Measurements from ENCODE around the gene CES2.

The CES2 gene

GRCh38 chr16:66923866-66924265 lies 11.4 kb upstream of the CES2 start:
- DNase-seq (ENCODE audit: low read depth in 2 of 2), result no peak
- no peak for TF ChIP-seq CTCF (IDR thresholded peaks at IDR 0.05; ENCODE audit: low read depth, low read length)
- H3K4me3 ChIP-seq (replicated peaks in 1 of 2; ENCODE audit: low read depth in 2 of 2, low read length in 2 of 2), result no peak overlapping the region

GRCh38 chr16:66924527-66925321 lies 10.6 kb upstream of the CES2 start:
- TF ChIP-seq CTCF (IDR thresholded peaks at IDR 0.05; ENCODE audit: low read depth, low read length), result peak; percentile 5
- peak overlapping the region; percentile 34 to 41 for H3K4me3 ChIP-seq (replicated peaks in 1 of 2; ENCODE audit: low read depth in 2 of 2, low read length in 2 of 2)
- DNase-seq (ENCODE audit: low read depth in 2 of 2), result no peak

GRCh38 chr16:66925322-66925840 lies 9.9 kb upstream of the CES2 start, which contains the start of gene RRAD:
Gene RRAD, minus strand, starts transcription at chr16:66925535. Its CDS starts 356 bp downstream, at chr16:66925179.
- DNase-seq (ENCODE audit: low read depth in 2 of 2), result peak; percentile 40 to 47
- H3K4me3 ChIP-seq (replicated peaks in 1 of 2; ENCODE audit: low read depth in 2 of 2, low read length in 2 of 2), result peak within 1 kb of the TSS; percentile 34 to 41
- no peak for TF ChIP-seq CTCF (IDR thresholded peaks at IDR 0.05; ENCODE audit: low read depth, low read length)

- DNase-seq (ENCODE audit: low read depth in 2 of 2), result no peak
- H3K4me3 ChIP-seq (replicated peaks in 1 of 2; ENCODE audit: low read depth in 2 of 2, low read length in 2 of 2), result no peak overlapping the region
- no peak for TF ChIP-seq CTCF (IDR thresholded peaks at IDR 0.05; ENCODE audit: low read depth, low read length)
Observed at GRCh38 chr16:66926171-66926947, 9.0 kb upstream of the CES2 start.

- no peak for TF ChIP-seq CTCF (IDR thresholded peaks at IDR 0.05; ENCODE audit: low read depth, low read length)
- peak; percentile 86 to 88 for DNase-seq (ENCODE audit: low read depth in 2 of 2)
- no peak overlapping the region for H3K4me3 ChIP-seq (replicated peaks in 1 of 2; ENCODE audit: low read depth in 2 of 2, low read length in 2 of 2)
Observed at GRCh38 chr16:66926961-66927436, 8.3 kb upstream of the CES2 start.

- peak in 1 of 2 donors; percentile 31 for DNase-seq (ENCODE audit: low read depth in 2 of 2)
- TF ChIP-seq CTCF (IDR thresholded peaks at IDR 0.05; ENCODE audit: low read depth, low read length), result no peak
- no peak overlapping the region for H3K4me3 ChIP-seq (replicated peaks in 1 of 2; ENCODE audit: low read depth in 2 of 2, low read length in 2 of 2)
Observed at GRCh38 chr16:66927918-66928649, 7.2 kb upstream of the CES2 start.

Data from cardiac fibroblast (primary cell).